HFFc6 (cell line): ENCODE results near the gene SLF2. TPM values are rescaled to one million over a fixed set of nuclear protein-coding genes. Genes with fewer than 3 reads are reported as not detected.
A peak's percentile ranks its signal among the peaks of the same experiment; 100 is the strongest.

ENCODE experiments used
- DNase-seq: peaks from one replicate; pipeline ENCODE4 v3.0.0-alpha.2; 2018
- H3K27ac Mint-ChIP-seq: 2 replicates; pipeline ENCODE4 v1.8.0; 2020; ENCODE audit warnings: mild to moderate bottlenecking, mixed read lengths
- H3K27me3 Mint-ChIP-seq: 2 replicates; pipeline ENCODE4 v1.8.0; 2021; ENCODE audit warnings: mild to moderate bottlenecking, moderate library complexity, mixed read lengths; ENCODE audit not compliant: insufficient read depth
- H3K36me3 Mint-ChIP-seq: 2 replicates; pipeline ENCODE4 v1.8.0; 2021; ENCODE audit warnings: low read depth, mixed read lengths
- H3K4me1 Mint-ChIP-seq: 2 replicates; pipeline ENCODE4 v1.8.0; 2020; ENCODE audit warnings: low read depth, mixed read lengths
- H3K4me3 Mint-ChIP-seq: 2 replicates; pipeline ENCODE4 v1.8.0; 2020; ENCODE audit warnings: mild to moderate bottlenecking, moderate library complexity, mixed read lengths
- H3K9me3 Mint-ChIP-seq: 2 replicates; pipeline ENCODE4 v1.8.0; 2020; ENCODE audit warnings: mild to moderate bottlenecking, mixed read lengths
- total RNA-seq, 6 experiments: library from RNA; stranded (reverse); fragmentation: NEBNext Ultra II Directional; extraction: Animal tissue kit (Norgen Biotek cat#: 25700); gene quantifications; 2 replicates in 1 of 6; 3 replicates in 5 of 6; pipeline ENCODE4 v1.2.3, GENCODE V29; 2021
- TF ChIP-seq, protein P1 (sequence below): fragments of 200-600 bp; sonication (generic); IDR thresholded peaks from 2 replicates; pipeline ENCODE4 v1.5.0; 2021; ENCODE audit warnings: antibody characterized with exemption, mild to moderate bottlenecking

SLF2 gene
- total RNA-seq, 6 experiments from 2014 or later = 15.8 to 23.2 (median 20.9) TPM

DNA sequence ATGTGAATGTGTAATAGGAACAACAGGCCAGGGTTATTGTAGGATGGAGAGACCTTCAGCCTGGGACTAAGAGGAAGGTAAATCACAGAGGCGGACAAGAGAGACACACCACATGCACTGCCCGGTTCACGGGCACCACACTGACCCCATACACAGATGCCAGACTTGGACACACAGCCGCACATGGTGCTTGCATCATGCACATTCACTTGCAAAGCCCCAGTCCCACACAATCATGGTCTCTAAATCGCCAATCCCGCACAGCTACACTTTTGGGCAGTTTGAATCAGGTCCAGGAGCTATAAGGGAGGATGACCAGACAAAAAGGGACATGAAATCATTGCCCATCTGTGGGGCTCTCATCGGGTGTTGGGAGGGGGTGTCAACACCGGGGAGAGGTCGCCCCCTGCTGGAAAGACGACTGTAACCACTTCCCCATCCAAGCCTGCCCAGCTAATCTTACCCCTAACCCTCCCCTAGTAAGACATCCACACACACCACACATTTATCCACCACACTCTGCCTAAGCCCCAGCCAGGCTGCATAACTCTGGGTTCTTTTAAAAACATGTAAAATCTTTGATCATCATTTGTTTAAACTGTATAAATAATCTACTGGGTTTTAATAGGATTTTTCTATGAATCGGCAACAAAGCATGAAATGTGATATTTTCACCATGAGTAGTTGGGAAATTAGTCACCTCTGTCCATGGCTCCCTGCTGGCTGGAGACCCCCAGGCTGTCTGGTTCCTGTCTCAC, 40.5 kb upstream of the SLF2 start:
- Mint-ChIP-seq H3K27me3 (peaks cover 19% of the 10 kb centered on the region), H3K9me3 (no peaks in the 10 kb centered on the region), H3K36me3 (no peaks in the 10 kb centered on the region), H3K4me3 (no peak overlapping the region; the same call in 1 of the 2 replicates), H3K27ac (peak overlapping the region; percentile 63), H3K4me1 (peaks cover 35% of the 10 kb centered on the region)
- TF ChIP-seq, protein P1, sequence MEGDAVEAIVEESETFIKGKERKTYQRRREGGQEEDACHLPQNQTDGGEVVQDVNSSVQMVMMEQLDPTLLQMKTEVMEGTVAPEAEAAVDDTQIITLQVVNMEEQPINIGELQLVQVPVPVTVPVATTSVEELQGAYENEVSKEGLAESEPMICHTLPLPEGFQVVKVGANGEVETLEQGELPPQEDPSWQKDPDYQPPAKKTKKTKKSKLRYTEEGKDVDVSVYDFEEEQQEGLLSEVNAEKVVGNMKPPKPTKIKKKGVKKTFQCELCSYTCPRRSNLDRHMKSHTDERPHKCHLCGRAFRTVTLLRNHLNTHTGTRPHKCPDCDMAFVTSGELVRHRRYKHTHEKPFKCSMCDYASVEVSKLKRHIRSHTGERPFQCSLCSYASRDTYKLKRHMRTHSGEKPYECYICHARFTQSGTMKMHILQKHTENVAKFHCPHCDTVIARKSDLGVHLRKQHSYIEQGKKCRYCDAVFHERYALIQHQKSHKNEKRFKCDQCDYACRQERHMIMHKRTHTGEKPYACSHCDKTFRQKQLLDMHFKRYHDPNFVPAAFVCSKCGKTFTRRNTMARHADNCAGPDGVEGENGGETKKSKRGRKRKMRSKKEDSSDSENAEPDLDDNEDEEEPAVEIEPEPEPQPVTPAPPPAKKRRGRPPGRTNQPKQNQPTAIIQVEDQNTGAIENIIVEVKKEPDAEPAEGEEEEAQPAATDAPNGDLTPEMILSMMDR = peak; percentile 88
- DNase-seq = peak; percentile 43

DNA sequence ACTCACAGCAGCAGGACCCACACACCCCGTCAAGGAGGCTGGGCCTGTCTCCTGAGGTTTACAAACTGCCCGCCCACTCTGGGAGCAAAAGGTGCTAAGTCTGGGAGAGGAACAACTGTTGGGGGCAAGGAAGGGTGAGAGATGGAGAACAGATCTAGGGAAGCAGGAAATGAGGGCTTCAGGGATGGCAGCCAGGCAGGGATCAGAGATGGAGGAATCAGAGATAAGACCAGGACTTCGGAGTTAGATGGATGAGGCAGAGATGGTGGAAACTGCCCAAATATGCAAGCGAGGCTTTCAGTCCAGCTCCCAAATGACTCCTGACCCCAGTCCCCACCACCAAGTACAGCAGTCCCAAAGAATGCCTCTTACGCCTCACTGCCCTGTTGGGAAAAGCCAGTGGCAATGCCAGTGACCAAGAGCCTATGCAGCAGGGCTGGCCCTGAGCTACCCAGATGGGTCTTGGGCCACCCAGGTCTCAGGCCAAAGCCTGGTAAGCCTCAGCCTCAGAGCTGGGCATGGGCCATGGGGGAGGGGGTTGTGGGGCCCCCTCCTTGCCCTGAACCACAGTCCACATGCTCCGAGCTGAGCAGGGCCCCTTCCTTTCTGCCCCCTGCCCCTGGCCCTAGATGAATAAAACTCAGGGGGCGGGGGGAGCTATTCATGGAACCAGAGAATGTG, 39.5 kb upstream of the SLF2 start:
- Mint-ChIP-seq H3K27me3 (peaks cover 13% of the 10 kb centered on the region), H3K4me1 (peaks cover 40% of the 10 kb centered on the region), H3K36me3 (no peaks in the 10 kb centered on the region), H3K9me3 (no peaks in the 10 kb centered on the region), H3K4me3 (no peak overlapping the region), H3K27ac (peak overlapping the region; percentile 63)
- no peak for DNase-seq
- TF ChIP-seq, protein P1 = no peak

DNA sequence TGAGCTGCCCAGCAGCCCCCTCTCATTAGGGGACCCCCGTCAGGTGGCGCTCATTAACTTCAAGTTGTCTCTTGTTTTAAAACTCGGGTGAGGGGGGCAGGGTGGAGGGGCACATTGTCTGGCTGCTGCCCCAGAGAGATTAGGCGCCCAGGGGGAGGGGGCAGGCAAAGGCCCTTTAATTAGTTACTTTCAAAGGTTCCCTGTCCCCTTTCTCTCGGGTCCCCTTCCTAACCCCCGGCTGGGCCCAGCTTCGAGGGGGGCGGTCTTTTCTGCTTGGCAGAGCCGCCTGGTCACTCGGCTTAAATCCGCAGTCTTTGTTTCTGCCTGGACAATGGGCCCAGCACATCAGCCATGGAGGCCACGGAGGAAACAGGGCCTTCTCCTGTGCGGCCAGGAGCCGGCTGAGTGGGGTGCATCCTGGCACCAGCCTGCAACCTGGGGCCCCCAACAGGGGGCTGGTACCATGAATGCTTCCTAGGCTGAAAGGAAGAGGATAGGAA, 38.9 kb upstream of the SLF2 start:
- no peak for DNase-seq
- peaks cover 8% of the 10 kb centered on the region for H3K27me3 Mint-ChIP-seq
- no peak overlapping the region for H3K4me3 Mint-ChIP-seq
- peaks cover 44% of the 10 kb centered on the region for H3K4me1 Mint-ChIP-seq
- H3K9me3 Mint-ChIP-seq = no peaks in the 10 kb centered on the region
- no peak overlapping the region for H3K27ac Mint-ChIP-seq
- TF ChIP-seq, protein P1 = no peak
- no peaks in the 10 kb centered on the region for H3K36me3 Mint-ChIP-seq

DNA sequence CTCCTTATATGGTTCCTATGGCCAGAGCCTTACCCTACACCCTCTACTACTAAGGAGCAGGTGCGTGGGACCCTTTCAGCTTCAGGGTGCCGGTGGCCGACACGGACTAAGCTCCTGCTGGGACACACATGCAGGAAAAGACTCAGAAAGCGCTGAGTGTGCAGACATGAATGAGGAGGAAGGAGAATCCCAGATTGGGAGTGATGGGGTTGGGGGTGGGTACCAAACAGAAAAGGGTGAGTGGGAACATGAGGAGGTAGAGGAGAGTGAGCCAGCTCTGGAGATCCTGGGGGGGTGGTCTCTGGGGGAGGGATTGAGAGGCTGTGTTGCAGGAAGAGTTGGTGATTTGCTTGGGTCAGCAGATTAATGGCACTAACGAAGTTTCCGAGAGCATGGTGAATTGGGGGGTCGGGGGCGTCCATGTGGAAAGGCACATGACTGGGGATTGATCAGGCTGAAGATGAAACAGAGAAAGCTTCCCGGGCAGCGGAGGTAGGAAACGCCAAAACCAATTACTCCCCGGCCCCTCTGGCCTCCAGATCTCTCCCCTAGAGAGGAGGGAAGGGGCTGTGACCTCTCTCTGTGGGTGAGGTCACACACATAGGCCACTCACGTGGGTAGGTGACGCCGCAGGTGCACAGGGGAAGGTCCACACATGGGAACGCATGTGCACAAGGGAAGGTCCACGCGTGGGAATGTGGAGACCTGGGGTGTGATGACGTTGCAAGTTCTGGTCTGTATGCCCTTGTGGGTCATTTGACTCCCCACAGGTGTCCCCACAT, 37.9 kb upstream of the SLF2 start:
- H3K4me1 Mint-ChIP-seq = peaks cover 44% of the 10 kb centered on the region
- no peak overlapping the region for H3K27ac Mint-ChIP-seq
- no peak overlapping the region for H3K4me3 Mint-ChIP-seq
- DNase-seq = no peak
- peaks cover 5% of the 10 kb centered on the region for H3K27me3 Mint-ChIP-seq
- TF ChIP-seq, protein P1 = no peak
- H3K36me3 Mint-ChIP-seq = no peaks in the 10 kb centered on the region
- H3K9me3 Mint-ChIP-seq = no peaks in the 10 kb centered on the region

DNA sequence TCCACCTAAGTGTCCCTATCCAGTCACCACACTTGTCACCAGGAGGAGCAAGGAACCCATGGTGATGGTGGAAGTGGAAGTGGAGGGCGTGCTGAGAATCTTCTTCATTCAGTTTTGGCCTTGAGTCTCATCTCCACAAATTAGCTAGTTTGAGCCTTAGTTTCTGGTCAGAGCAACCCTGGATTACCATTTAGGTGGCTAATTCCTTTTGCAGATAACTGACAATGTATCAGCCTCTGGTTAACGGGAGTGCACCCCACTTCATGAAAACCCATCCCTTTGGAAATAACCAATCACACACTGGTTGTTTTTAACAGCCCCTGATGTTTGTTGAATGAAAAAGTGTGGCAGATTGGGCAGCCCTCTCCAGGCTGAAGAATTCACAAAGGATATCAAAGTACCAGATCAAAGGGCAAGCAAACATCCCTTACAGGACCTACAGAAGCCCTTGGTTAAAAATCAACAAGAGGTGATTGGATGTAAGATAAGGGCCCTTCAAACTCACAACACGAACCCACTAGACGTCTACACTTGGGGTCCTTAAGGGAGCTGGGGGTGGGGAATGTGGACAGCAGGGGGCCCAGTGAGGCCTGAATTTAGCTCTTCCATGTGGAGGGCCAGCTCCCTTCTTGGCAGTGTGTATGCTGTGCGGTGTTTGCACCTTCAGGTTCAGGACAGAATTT, 37.1 kb upstream of the SLF2 start:
- peaks cover 5% of the 10 kb centered on the region for H3K27me3 Mint-ChIP-seq
- no peak for DNase-seq
- TF ChIP-seq, protein P1 = no peak
- no peak overlapping the region for H3K4me3 Mint-ChIP-seq
- H3K9me3 Mint-ChIP-seq = no peaks in the 10 kb centered on the region
- H3K4me1 Mint-ChIP-seq = peaks cover 44% of the 10 kb centered on the region
- H3K27ac Mint-ChIP-seq = no peak overlapping the region
- H3K36me3 Mint-ChIP-seq = no peaks in the 10 kb centered on the region
